ENCODE measurements around the gene ACADVL. TPM values are rescaled to one million over a fixed set of nuclear protein-coding genes. Genes with fewer than 3 reads are reported as not detected.

The ACADVL gene
- total RNA-seq, 1 donor: 143 TPM

- Histone ChIP-seq H3K9me3 (ENCODE audit: low read depth, low read length) (no peaks in the 10 kb centered on the region), H3K27me3 (ENCODE audit: insufficient read depth, low read length) (no peaks in the 10 kb centered on the region), H3K4me1 (ENCODE audit: insufficient read depth, low read length) (no peaks in the 10 kb centered on the region), H3K4me3 (ENCODE audit: low read length) (no peak overlapping the region)
These were observed 36.2 kb upstream of the ACADVL start for GRCh38 chr17:7183433-7184090.

DNA sequence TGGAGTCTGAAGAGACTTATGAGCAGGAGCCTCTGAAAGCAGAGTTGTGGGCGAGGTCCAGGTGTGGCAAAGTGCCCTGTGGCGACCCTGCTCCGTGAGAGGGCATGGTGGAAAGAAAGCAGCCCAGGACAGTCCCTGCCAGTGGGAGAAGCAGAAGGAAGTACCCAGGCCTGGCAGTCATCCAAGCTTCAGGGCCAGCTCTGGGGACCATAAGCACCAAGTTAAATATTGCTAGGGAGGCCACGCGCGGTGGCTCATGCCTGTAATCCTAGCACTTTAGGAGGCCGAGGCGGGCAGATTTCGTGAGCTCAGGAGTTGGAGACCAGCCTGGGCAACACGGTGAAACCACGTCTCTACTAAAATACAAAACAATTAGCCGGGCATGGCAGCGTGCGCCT, 35.6 kb upstream of the ACADVL start:
- no peaks in the 10 kb centered on the region for H3K4me1 ChIP-seq (ENCODE audit: insufficient read depth, low read length)
- no peaks in the 10 kb centered on the region for H3K9me3 ChIP-seq (ENCODE audit: low read depth, low read length)
- no peaks in the 10 kb centered on the region for H3K27me3 ChIP-seq (ENCODE audit: insufficient read depth, low read length)
- no peak overlapping the region for H3K4me3 ChIP-seq (ENCODE audit: low read length)

- Histone ChIP-seq H3K9me3 (ENCODE audit: low read depth, low read length) (no peaks in the 10 kb centered on the region), H3K4me3 (ENCODE audit: low read length) (no peak overlapping the region), H3K4me1 (ENCODE audit: insufficient read depth, low read length) (no peaks in the 10 kb centered on the region), H3K27me3 (ENCODE audit: insufficient read depth, low read length) (no peaks in the 10 kb centered on the region)
These were observed 35.1 kb upstream of the ACADVL start for GRCh38 chr17:7184647-7185046.

DNA sequence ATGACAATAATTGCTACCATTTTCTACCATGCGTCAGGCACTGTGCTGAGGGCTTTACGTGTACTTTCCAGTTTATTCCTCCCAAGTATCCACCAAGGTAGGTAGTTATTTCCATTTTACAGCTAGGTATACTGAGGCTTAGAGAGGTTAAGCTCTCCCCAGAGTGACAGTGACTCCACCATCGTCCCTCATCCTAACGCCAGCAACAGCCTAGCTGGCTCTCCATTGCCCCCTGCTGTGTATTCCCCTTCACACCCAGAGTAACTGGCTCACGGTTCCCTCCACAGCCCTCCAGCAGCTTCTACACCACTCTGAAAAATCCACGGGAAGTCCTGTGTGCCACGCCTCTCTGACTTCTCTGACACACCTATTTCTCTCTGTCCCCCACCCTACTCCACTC, 33.5 kb upstream of the ACADVL start:
- Histone ChIP-seq H3K4me1 (ENCODE audit: insufficient read depth, low read length) (no peaks in the 10 kb centered on the region), H3K27me3 (ENCODE audit: insufficient read depth, low read length) (no peaks in the 10 kb centered on the region)

DNA sequence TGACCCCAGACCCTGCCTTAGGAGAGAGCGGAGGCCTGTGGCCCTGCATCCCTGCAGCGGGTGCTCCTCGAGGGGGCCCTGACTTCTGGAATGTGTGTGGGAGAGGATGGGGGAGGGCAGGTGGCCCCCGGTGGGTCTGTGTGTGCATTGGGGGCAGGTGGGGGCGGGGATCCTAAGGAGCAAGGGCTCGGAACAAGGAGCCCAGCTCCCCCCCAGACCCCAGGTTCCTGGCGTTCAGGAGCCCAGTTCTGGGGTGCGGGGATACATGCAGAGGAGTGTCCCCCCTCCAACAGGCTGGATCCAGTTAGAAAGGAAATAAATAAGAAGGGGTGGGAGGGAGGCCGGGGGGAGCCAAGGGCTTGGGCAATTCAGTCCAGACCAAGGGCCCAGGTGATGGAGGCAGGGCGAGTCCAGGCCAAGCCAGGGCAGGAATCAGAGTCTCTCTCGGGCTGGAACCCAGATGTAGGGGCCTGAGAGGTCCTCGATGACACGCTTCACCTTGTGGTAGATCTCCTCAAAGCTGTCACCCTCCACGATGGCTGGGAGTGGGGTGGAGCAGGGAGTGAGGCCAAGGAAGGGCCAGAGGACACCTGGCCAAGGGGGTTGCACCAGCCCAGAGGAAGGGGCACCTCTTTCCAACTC, 29.3 kb upstream of the ACADVL start:
- Histone ChIP-seq H3K4me3 (ENCODE audit: low read length) (no peak overlapping the region), H3K9me3 (ENCODE audit: low read depth, low read length) (no peaks in the 10 kb centered on the region), H3K27me3 (ENCODE audit: insufficient read depth, low read length) (no peaks in the 10 kb centered on the region), H3K4me1 (ENCODE audit: insufficient read depth, low read length) (no peaks in the 10 kb centered on the region)

More for the DNA sequence above, 33.5 kb upstream of the ACADVL start:
- H3K9me3 ChIP-seq (ENCODE audit: low read depth, low read length): no peaks in the 10 kb centered on the region
- H3K4me3 ChIP-seq (ENCODE audit: low read length): no peak overlapping the region

GRCh38 chr17:7191069-7191468, 28.7 kb upstream of the ACADVL start:
- no peaks in the 10 kb centered on the region for H3K9me3 ChIP-seq (ENCODE audit: low read depth, low read length)
- H3K4me1 ChIP-seq (ENCODE audit: insufficient read depth, low read length): no peaks in the 10 kb centered on the region
- H3K4me3 ChIP-seq (ENCODE audit: low read length): no peak overlapping the region
- no peaks in the 10 kb centered on the region for H3K27me3 ChIP-seq (ENCODE audit: insufficient read depth, low read length)

GRCh38 chr17:7191571-7192270, 28.0 kb upstream of the ACADVL start:
- Histone ChIP-seq H3K9me3 (ENCODE audit: low read depth, low read length) (no peaks in the 10 kb centered on the region), H3K27me3 (ENCODE audit: insufficient read depth, low read length) (no peaks in the 10 kb centered on the region), H3K4me3 (ENCODE audit: low read length) (no peak overlapping the region), H3K4me1 (ENCODE audit: insufficient read depth, low read length) (no peaks in the 10 kb centered on the region)

- H3K4me1 ChIP-seq (ENCODE audit: insufficient read depth, low read length): no peaks in the 10 kb centered on the region
- no peaks in the 10 kb centered on the region for H3K27me3 ChIP-seq (ENCODE audit: insufficient read depth, low read length)
- no peak overlapping the region for H3K4me3 ChIP-seq (ENCODE audit: low read length)
- H3K9me3 ChIP-seq (ENCODE audit: low read depth, low read length): no peaks in the 10 kb centered on the region
These were observed 27.3 kb upstream of the ACADVL start for GRCh38 chr17:7192271-7192937.

GRCh38 chr17:7195971-7196370, 23.8 kb upstream of the ACADVL start:
- no peaks in the 10 kb centered on the region for H3K4me1 ChIP-seq (ENCODE audit: insufficient read depth, low read length)
- H3K27me3 ChIP-seq (ENCODE audit: insufficient read depth, low read length): no peaks in the 10 kb centered on the region
- no peak overlapping the region for H3K4me3 ChIP-seq (ENCODE audit: low read length)
- H3K9me3 ChIP-seq (ENCODE audit: low read depth, low read length): no peaks in the 10 kb centered on the region

DNA sequence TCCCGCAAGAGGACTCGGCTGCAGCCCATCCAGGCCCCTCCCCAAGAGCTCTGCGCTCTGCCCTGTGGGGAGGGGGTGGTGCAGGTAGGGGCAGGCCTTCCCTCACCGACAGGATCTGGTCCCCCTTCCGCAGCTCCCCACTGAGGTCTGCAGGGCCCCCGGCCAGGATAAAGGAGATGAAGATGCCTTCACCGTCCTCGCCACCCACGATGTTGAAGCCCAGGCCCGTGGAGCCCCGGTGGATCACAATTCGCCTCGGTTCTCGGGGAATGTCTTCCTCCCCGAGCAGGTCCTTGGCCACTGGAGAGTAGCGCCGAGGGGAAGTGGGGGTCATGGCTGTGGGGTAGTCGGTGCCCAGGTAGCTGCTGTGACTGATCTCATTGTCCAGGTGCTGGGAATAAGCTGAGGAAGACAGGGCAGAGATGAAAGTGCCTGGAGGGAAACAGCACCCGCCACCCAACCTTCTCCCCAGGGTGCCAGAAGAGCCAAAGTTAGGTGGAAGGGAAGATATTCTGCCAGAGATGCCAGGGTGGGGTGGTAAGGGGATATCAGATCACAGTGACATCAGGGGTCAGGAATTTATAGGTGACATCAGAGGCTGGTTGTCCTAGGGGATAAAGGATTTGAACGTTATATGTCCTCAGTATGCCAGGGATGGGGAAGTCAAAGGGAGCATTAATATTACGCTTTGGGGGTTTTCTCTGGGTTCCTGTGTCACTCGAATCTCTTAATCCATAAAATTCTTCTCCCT, 22.9 kb upstream of the ACADVL start:
- Histone ChIP-seq H3K27me3 (ENCODE audit: insufficient read depth, low read length) (no peaks in the 10 kb centered on the region), H3K4me1 (ENCODE audit: insufficient read depth, low read length) (no peaks in the 10 kb centered on the region), H3K4me3 (ENCODE audit: low read length) (no peak overlapping the region), H3K9me3 (ENCODE audit: low read depth, low read length) (no peaks in the 10 kb centered on the region)

- H3K27me3 ChIP-seq (ENCODE audit: insufficient read depth, low read length): no peaks in the 10 kb centered on the region
- no peak overlapping the region for H3K4me3 ChIP-seq (ENCODE audit: low read length)
- peaks cover 21% of the 10 kb centered on the region for H3K4me1 ChIP-seq (ENCODE audit: insufficient read depth, low read length)
- no peaks in the 10 kb centered on the region for H3K9me3 ChIP-seq (ENCODE audit: low read depth, low read length)
These were observed 16.3 kb upstream of the ACADVL start for GRCh38 chr17:7203391-7203790.

DNA sequence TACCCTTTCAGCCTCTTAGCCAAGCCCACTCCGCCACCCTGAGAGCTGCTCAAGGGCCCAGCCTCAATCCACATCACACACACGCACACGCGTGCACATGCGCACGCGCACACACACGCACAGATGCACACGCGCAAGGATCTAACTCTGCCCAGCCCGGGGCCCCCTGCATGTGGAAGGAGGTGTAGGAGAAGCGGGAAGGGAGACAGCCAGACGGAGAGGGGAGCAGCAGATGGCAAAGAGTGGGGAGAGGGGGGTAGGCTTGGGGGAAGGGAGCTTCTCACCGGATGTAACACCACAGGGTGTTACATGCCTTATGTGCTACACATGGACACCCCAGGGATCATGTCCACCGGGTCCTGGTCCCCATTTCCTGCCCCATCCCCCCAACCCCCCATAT, 15.4 kb upstream of the ACADVL start:
- Histone ChIP-seq H3K27me3 (ENCODE audit: insufficient read depth, low read length) (no peaks in the 10 kb centered on the region), H3K9me3 (ENCODE audit: low read depth, low read length) (no peaks in the 10 kb centered on the region), H3K4me1 (ENCODE audit: insufficient read depth, low read length) (peaks cover 21% of the 10 kb centered on the region), H3K4me3 (ENCODE audit: low read length) (peak overlapping the region; percentile 49)

GRCh38 chr17:7204828-7205461, 14.8 kb upstream of the ACADVL start:
- H3K9me3 ChIP-seq (ENCODE audit: low read depth, low read length): no peaks in the 10 kb centered on the region
- H3K27me3 ChIP-seq (ENCODE audit: insufficient read depth, low read length): no peaks in the 10 kb centered on the region
- H3K4me3 ChIP-seq (ENCODE audit: low read length): peak overlapping the region; percentile 49
- H3K4me1 ChIP-seq (ENCODE audit: insufficient read depth, low read length): peaks cover 21% of the 10 kb centered on the region

DNA sequence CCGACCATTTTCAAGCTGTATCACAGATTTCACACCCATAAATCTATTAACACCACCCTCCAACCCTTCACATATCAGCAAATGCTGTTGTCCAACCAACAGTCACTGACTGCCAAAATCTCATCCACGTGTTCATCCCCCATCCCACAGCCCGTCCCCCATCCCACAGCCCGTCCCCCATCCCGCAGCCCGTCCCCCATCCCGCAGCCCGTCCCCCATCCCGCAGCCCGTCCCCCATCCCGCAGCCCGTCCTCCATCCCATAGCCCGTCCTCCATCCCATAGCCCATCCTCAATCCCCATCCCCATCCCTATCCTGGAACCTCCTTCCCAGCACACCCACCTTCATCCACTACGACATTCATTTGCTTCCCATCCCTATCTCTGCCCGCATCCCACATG, 14.2 kb upstream of the ACADVL start:
- H3K4me3 ChIP-seq (ENCODE audit: low read length): peak overlapping the region; percentile 49
- H3K9me3 ChIP-seq (ENCODE audit: low read depth, low read length): no peaks in the 10 kb centered on the region
- peaks cover 21% of the 10 kb centered on the region for H3K4me1 ChIP-seq (ENCODE audit: insufficient read depth, low read length)
- no peaks in the 10 kb centered on the region for H3K27me3 ChIP-seq (ENCODE audit: insufficient read depth, low read length)

Data from mononuclear cell (primary cell).